Naive thymus-derived CD4-positive, alpha-beta T cell (primary cell): ENCODE results near the gene TMEM187. TPM values are rescaled to one million over a fixed set of nuclear protein-coding genes. Genes with fewer than 3 reads are reported as not detected.

Source experiments
- ATAC-seq: fragments of 150-1000 bp; cut with Tn5 transposase; 2 replicates; pipeline ENCODE4 v1.10.0; 2021; ENCODE audit warnings: mild to moderate bottlenecking, moderate library complexity
- CTCF ChIA-PET: fragments of 350-600 bp; sonication (Branson Sonifier 250); formaldehyde crosslinking; loops from one replicate; lab custom pipeline; 2021; ENCODE audit warnings: antibody characterized with exemption; lab: Charles Lee
- POLR2A ChIA-PET: fragments of 350-600 bp; sonication (Branson Sonifier 250); formaldehyde crosslinking; loops from one replicate; lab custom pipeline; 2021; ENCODE audit warnings: antibody characterized with exemption, inconsistent platforms; lab: Charles Lee
- DNase-seq, 9 donors: peaks; one replicate each; pipeline versions ENCODE4 v3.0.0 to v3.0.0-alpha.2; 2020 to 2022; ENCODE audit warnings: mixed read lengths in 1 of 9
- H3K27ac ChIP-seq: one replicate; pipeline ENCODE4 v1.7.0; 2013; ENCODE audit warnings: mild to moderate bottlenecking, low read depth, low read length, moderate library complexity
- H3K27me3 ChIP-seq, 2 donors: one replicate each; pipeline ENCODE4 v1.7.0; 2013; ENCODE audit warnings: low read length in 2 of 2, mild to moderate bottlenecking in 2 of 2, moderate library complexity in 2 of 2; ENCODE audit not compliant: control insufficient read depth in 2 of 2, insufficient read depth in 2 of 2
- H3K36me3 ChIP-seq, 3 experiments: 1 replicate in 2 of 3; 2 replicates in 1 of 3; pipeline ENCODE4 v1.7.0; 2013; ENCODE audit warnings: low read length in 3 of 3, mild to moderate bottlenecking in 3 of 3, moderate library complexity in 1 of 3; ENCODE audit not compliant: insufficient read depth in 3 of 3, control insufficient read depth in 2 of 3
- H3K4me1 ChIP-seq, 2 donors: one replicate each; pipeline ENCODE4 v1.7.0; 2013; ENCODE audit warnings: low read length in 2 of 2, mild to moderate bottlenecking in 2 of 2, moderate library complexity in 1 of 2; ENCODE audit not compliant: control insufficient read depth in 2 of 2, insufficient read depth in 2 of 2
- H3K4me3 ChIP-seq: 2 replicates; pipeline ENCODE4 v1.7.0; 2013; ENCODE audit warnings: mild to moderate bottlenecking, low read length
- H3K9me3 ChIP-seq, 3 experiments: 1 replicate in 2 of 3; 2 replicates in 1 of 3; pipeline ENCODE4 v1.7.0; 2013; ENCODE audit warnings: low read length in 3 of 3; ENCODE audit not compliant: control insufficient read depth in 2 of 3
- H3K27ac Mint-ChIP-seq, 9 donors: one replicate each; pipeline ENCODE4 v1.8.0; 2020 to 2022; ENCODE audit warnings: mixed read lengths in 9 of 9, mild to moderate bottlenecking in 8 of 9, moderate library complexity in 5 of 9, inconsistent platforms in 2 of 9
- H3K27me3 Mint-ChIP-seq, 5 donors: one replicate each; pipeline ENCODE4 v1.8.0; 2021 to 2022; ENCODE audit warnings: mixed read lengths in 5 of 5, mild to moderate bottlenecking in 1 of 5
- H3K36me3 Mint-ChIP-seq, 5 donors: one replicate each; pipeline ENCODE4 v1.8.0; 2020 to 2022; ENCODE audit warnings: mixed read lengths in 5 of 5, mild to moderate bottlenecking in 3 of 5, inconsistent platforms in 1 of 5
- H3K4me1 Mint-ChIP-seq, 7 donors: one replicate each; pipeline ENCODE4 v1.8.0; 2020 to 2022; ENCODE audit warnings: mixed read lengths in 7 of 7, mild to moderate bottlenecking in 3 of 7, inconsistent platforms in 1 of 7
- H3K4me3 Mint-ChIP-seq, 10 donors: one replicate each; pipeline ENCODE4 v1.8.0; 2020 to 2022; ENCODE audit warnings: mild to moderate bottlenecking in 10 of 10, mixed read lengths in 10 of 10, moderate library complexity in 6 of 10, inconsistent platforms in 2 of 10
- H3K9me3 Mint-ChIP-seq, 11 donors: one replicate each; pipeline ENCODE4 v1.8.0; 2020 to 2022; ENCODE audit warnings: mixed read lengths in 11 of 11, mild to moderate bottlenecking in 4 of 11, inconsistent platforms in 1 of 11, moderate library complexity in 1 of 11
- intact Hi-C, 2 donors: fragments of 100-400 bp; cut with micrococcal nuclease; formaldehyde crosslinking; loops; one replicate each; pipeline ENCODE4 v1.15.1; 2023
- polyA plus RNA-seq, 2 donors: library from polyadenylated mRNA; unstranded; fragments of 300-500 nt; fragmentation: Illumina TruSeq; gene quantifications; one replicate each; pipeline ENCODE4 v1.2.3, GENCODE V29; 2021
- total RNA-seq, 6 experiments: library from RNA in 5 of 6; stranded (reverse) in 5 of 6; gene quantifications; 1 replicate in 5 of 6; 2 replicates in 1 of 6; pipeline ENCODE4 v1.2.3 and lab custom pipeline; 2021 to 2026

The TMEM187 gene
- total and polyA plus RNA-seq, 7 experiments from 2014 or later, result 1.4 to 22.7 (median 10.0) TPM

DNA sequence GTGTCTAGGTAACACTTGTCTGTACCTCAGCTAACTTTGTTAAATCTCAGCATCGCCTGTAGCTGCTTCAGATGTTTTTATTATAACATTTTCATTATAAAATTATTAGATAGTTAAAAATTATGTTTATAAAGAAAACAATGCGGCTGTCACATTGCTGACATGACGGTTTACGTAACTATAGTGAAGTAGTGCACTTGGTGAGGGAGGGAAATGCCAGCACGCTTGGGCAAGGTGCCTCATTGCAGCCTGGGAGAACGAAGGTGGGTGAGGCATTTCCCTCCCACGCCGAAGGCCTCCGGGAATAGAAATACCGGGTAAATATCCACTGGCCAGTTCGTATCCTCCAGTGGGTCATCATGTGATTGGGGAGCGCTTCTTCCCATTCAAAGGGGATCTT is 15.9 kb downstream of the TMEM187 start:
- H3K36me3 ChIP-seq, result no peaks in the 10 kb centered on the region
- peaks cover 17 to 45% (median 24%) of the 10 kb centered on the region in 7 donors for H3K4me1 Mint-ChIP-seq
- intact Hi-C loops, result no loop called here
- no peak for DNase-seq
- H3K4me3 ChIP-seq, result no peak overlapping the region
- CTCF ChIA-PET, result no interaction called here
- H3K27ac ChIP-seq, result no peak overlapping the region
- H3K27me3 Mint-ChIP-seq, result no peaks in the 10 kb centered on the region
- peaks cover 15 to 29% of the 10 kb centered on the region in 2 donors for H3K4me1 ChIP-seq
- POLR2A ChIA-PET, result interaction anchor here (1.0 kb wide), 1 partner anchor 16 kb away, joined by 5 read pairs; the partner anchor contains the start of gene TMEM187
- H3K27ac Mint-ChIP-seq, result peak overlapping the region in 4 of 9 donors; percentile 4 to 68 (median 58)
- peaks cover 0 to 2% (median 0%) of the 10 kb centered on the region in 11 donors for H3K9me3 Mint-ChIP-seq
- no peaks in the 10 kb centered on the region for H3K9me3 ChIP-seq
- no peaks in the 10 kb centered on the region for H3K36me3 Mint-ChIP-seq
- H3K4me3 Mint-ChIP-seq, result peak overlapping the region in 1 of 10 donors; percentile 21
- no peaks in the 10 kb centered on the region for H3K27me3 ChIP-seq
- ATAC-seq, result no peak

DNA sequence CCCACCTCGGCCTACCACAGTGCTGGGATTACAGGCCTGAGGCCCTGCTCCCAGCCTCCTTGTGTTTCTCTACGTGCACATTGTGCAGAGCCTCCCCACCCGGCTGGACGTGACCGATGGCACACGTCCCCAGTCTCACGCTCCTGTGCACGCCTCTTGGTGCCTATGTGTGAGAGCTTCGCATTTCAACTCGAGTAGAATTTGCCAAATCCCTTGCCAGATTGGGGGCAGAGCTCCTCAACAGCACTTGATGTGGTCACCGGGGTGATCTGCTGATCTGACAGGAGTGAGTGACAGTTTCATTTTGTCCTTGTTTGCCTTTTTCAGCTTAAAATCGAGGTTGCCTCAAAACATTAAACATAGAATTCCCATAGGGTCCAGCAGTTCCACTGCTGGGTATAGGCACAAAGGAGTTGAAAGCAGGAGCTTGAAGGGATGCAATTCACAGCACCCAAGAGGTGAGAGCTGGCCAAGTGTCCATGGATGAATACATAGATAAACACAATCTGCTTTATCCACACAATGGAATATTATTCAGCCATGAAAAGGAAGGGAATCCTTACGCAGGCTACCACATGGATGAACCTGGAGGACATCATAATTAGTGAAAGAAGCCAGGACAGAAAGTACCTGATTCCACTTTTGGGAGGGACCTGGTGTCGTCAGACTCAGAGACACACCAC is 17.6 kb downstream of the TMEM187 start:
- no peaks in the 10 kb centered on the region for H3K9me3 ChIP-seq
- H3K27me3 ChIP-seq, result no peaks in the 10 kb centered on the region
- ChIA-PET POLR2A (interaction anchor here (0.7 to 1.9 kb wide), 4 partner anchors 11 to 19 kb away, joined by 3 to 10 read pairs (median 7); partner anchors contain the start of genes HCFC1 and TMEM187), CTCF (interaction anchor here (1.0 kb wide), 1 partner anchor 27 kb away, joined by 3 read pairs; no protein-coding TSS in a partner anchor)
- peaks cover 7 to 31% (median 16%) of the 10 kb centered on the region in 7 donors for H3K4me1 Mint-ChIP-seq
- peak overlapping the region; percentile 42 for H3K27ac ChIP-seq
- peak overlapping the region; percentile 55 to 91 (median 85) for H3K27ac Mint-ChIP-seq
- ATAC-seq (peak; percentile 20), DNase-seq (peak in 3 of 9 donors; percentile 33 to 41 (median 35))
- no peaks in the 10 kb centered on the region for H3K27me3 Mint-ChIP-seq
- H3K4me1 ChIP-seq, result peaks cover 2 to 14% of the 10 kb centered on the region in 2 donors
- H3K4me3 ChIP-seq, result no peak overlapping the region
- intact Hi-C loops, result no loop called here
- H3K4me3 Mint-ChIP-seq, result peak overlapping the region in 8 of 10 donors; percentile 39 to 75 (median 62)
- peaks cover 0 to 2% (median 0%) of the 10 kb centered on the region in 11 donors for H3K9me3 Mint-ChIP-seq
- no peaks in the 10 kb centered on the region for H3K36me3 Mint-ChIP-seq
- H3K36me3 ChIP-seq, result no peaks in the 10 kb centered on the region

- peaks cover 0 to 3% (median 0%) of the 10 kb centered on the region in 11 donors for H3K9me3 Mint-ChIP-seq
- H3K36me3 Mint-ChIP-seq, result no peaks in the 10 kb centered on the region
- no peaks in the 10 kb centered on the region for H3K27me3 Mint-ChIP-seq
- Histone ChIP-seq H3K4me3 (no peak overlapping the region), H3K4me1 (peaks cover 0 to 12% of the 10 kb centered on the region in 2 donors), H3K27me3 (no peaks in the 10 kb centered on the region), H3K9me3 (no peaks in the 10 kb centered on the region), H3K36me3 (no peaks in the 10 kb centered on the region), H3K27ac (no peak overlapping the region)
- H3K27ac Mint-ChIP-seq, result peak overlapping the region in 6 of 9 donors; percentile 40 to 94 (median 82)
- ATAC-seq (no peak), DNase-seq (no peak)
- ChIA-PET CTCF (no interaction called here), POLR2A (interaction anchor here (0.6 kb wide), 1 partner anchor 14 kb away, joined by 4 read pairs; no protein-coding TSS in a partner anchor)
- H3K4me3 Mint-ChIP-seq, result peak overlapping the region in 2 of 10 donors; percentile 46 to 67
- H3K4me1 Mint-ChIP-seq, result peaks cover 7 to 27% (median 16%) of the 10 kb centered on the region in 7 donors
- intact Hi-C loops, result no loop called here
These were observed 18.5 kb downstream of the TMEM187 start for GRCh38 chrX:153991013-153991580.

- Histone ChIP-seq H3K27ac (no peak overlapping the region), H3K27me3 (no peaks in the 10 kb centered on the region), H3K36me3 (no peaks in the 10 kb centered on the region), H3K4me3 (no peak overlapping the region), H3K9me3 (no peaks in the 10 kb centered on the region), H3K4me1 (peaks cover 0 to 12% of the 10 kb centered on the region in 2 donors)
- DNase-seq (no peak), ATAC-seq (no peak)
- H3K4me1 Mint-ChIP-seq, result peaks cover 7 to 23% (median 16%) of the 10 kb centered on the region in 7 donors
- no peaks in the 10 kb centered on the region for H3K27me3 Mint-ChIP-seq
- peaks cover 0 to 3% (median 0%) of the 10 kb centered on the region in 11 donors for H3K9me3 Mint-ChIP-seq
- H3K27ac Mint-ChIP-seq, result no peak overlapping the region
- POLR2A ChIA-PET, result no interaction called here
- intact Hi-C loops, result no loop called here
- no peaks in the 10 kb centered on the region for H3K36me3 Mint-ChIP-seq
- H3K4me3 Mint-ChIP-seq, result no peak overlapping the region
- CTCF ChIA-PET, result no interaction called here
These were observed 19.6 kb downstream of the TMEM187 start for GRCh38 chrX:153992180-153992579.

- intact Hi-C loops, result no loop called here
- H3K4me3 Mint-ChIP-seq, result no peak overlapping the region
- DNase-seq (no peak), ATAC-seq (no peak)
- Histone ChIP-seq H3K27me3 (no peaks in the 10 kb centered on the region), H3K27ac (no peak overlapping the region), H3K9me3 (no peaks in the 10 kb centered on the region), H3K4me3 (no peak overlapping the region), H3K36me3 (no peaks in the 10 kb centered on the region), H3K4me1 (peaks cover 0 to 12% of the 10 kb centered on the region in 2 donors)
- CTCF ChIA-PET, result no interaction called here
- no peaks in the 10 kb centered on the region for H3K27me3 Mint-ChIP-seq
- no peaks in the 10 kb centered on the region for H3K36me3 Mint-ChIP-seq
- peak overlapping the region in 1 of 9 donors; percentile 62 for H3K27ac Mint-ChIP-seq
- peaks cover 0 to 3% (median 0%) of the 10 kb centered on the region in 11 donors for H3K9me3 Mint-ChIP-seq
- H3K4me1 Mint-ChIP-seq, result peaks cover 7 to 22% (median 16%) of the 10 kb centered on the region in 7 donors
- POLR2A ChIA-PET, result interaction anchor here (0.5 kb wide), 1 partner anchor 763 kb away, joined by 3 read pairs; no protein-coding TSS in a partner anchor
These were observed 20.5 kb downstream of the TMEM187 start for GRCh38 chrX:153993079-153993478.

DNA sequence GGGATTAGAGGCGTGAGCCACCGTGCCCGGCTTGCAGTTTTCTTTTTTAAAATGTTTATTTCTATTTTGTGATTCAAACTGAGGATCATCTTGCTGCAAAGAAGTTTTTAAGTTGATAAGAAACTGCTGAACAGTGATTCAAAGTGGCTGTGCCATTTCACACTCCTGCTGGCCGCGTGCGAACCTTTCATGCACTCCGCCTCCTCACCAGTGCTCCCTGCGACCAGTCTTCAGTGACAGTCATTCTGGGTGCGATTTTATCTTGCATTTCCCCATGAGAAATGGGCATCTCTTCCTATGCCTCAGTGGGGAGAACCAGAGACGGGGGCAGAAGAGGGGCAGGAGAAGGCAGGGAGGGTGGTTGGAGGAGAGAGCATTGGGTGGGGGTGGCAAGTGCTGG is 21.4 kb downstream of the TMEM187 start:
- H3K9me3 ChIP-seq, result no peaks in the 10 kb centered on the region
- peaks cover 0 to 12% of the 10 kb centered on the region in 2 donors for H3K4me1 ChIP-seq
- no peak for ATAC-seq
- ChIA-PET POLR2A (no interaction called here), CTCF (no interaction called here)
- H3K4me3 Mint-ChIP-seq, result no peak overlapping the region
- H3K36me3 Mint-ChIP-seq, result no peaks in the 10 kb centered on the region
- H3K27me3 ChIP-seq, result no peaks in the 10 kb centered on the region
- H3K4me1 Mint-ChIP-seq, result peaks cover 7 to 20% (median 16%) of the 10 kb centered on the region in 7 donors
- no peaks in the 10 kb centered on the region for H3K27me3 Mint-ChIP-seq
- DNase-seq, result no peak
- peaks cover 0 to 3% (median 0%) of the 10 kb centered on the region in 11 donors for H3K9me3 Mint-ChIP-seq
- no peak overlapping the region for H3K4me3 ChIP-seq
- intact Hi-C loops, result no loop called here
- no peak overlapping the region for H3K27ac ChIP-seq
- no peaks in the 10 kb centered on the region for H3K36me3 ChIP-seq
- H3K27ac Mint-ChIP-seq, result no peak overlapping the region
